K562 (cell line): ENCODE results near the gene AK5. TPM values are rescaled to one million over a fixed set of nuclear protein-coding genes. Genes with fewer than 3 reads are reported as not detected.

Experiments used
- ATAC-seq: fragments of 200-7000 bp; cut with Tn5 transposase; 3 replicates; pipeline ENCODE4 v1.9.1; 2020; ENCODE audit warnings: moderate library complexity
- BruUV-seq: library from RNA; stranded (reverse); fragments of 400-500 nt; replicated peaks from 2 replicates; lab custom pipeline; 2021; lab: Mats Ljungman, UMichigan
- CTCF ChIA-PET: fragments of 300-600 bp; formaldehyde crosslinking; extraction: SDS; loops from one replicate; lab custom pipeline; 2021; ENCODE audit warnings: low intra/inter-chr PET ratio; lab: Yijun Ruan, JAX
- POLR2A ChIA-PET: fragments of 300-600, 350-650 bp; sonication (Branson Sonifier 250); formaldehyde crosslinking; extraction: SDS; loops from one replicate; lab custom pipeline; 2021; ENCODE audit warnings: antibody characterized with exemption, inconsistent platforms; lab: Yijun Ruan, JAX
- DNase-seq, 4 experiments: peaks; one replicate each; pipeline versions ENCODE4 v3.0.0 to v3.0.0-alpha.2; 2011 to 2018; ENCODE audit warnings: low spot score in 3 of 4, mixed read lengths in 3 of 4; ENCODE audit errors: extremely low read depth in 1 of 4
- FAIRE-seq: peaks from 2 replicates; lab custom pipeline; 2011; peaks lifted over from hg19 to GRCh38; lab: Jason Lieb, UNC
- H2AFZ ChIP-seq: 2 replicates; pipeline ENCODE4 v1.6.0; 2011; ENCODE audit warnings: low read depth, low read length, control low read depth, inconsistent platforms
- H3K27ac ChIP-seq: fragments of 200-600 bp; 3 replicates; pipeline ENCODE4 v1.8.0; 2011; ENCODE audit warnings: low read depth, mild to moderate bottlenecking, control low read depth, inconsistent platforms, low read length, moderate library complexity, mixed read lengths; ENCODE audit errors: extremely low read depth
- H3K27me3 ChIP-seq, 2 experiments: fragments of 300-600 bp in 1 of 2; 2 replicates in 1 of 2; 3 replicates in 1 of 2; pipeline versions ENCODE4 v1.6.0 to v1.8.0; 2011; ENCODE audit warnings: inconsistent platforms in 2 of 2, low read length in 2 of 2, mild to moderate bottlenecking in 1 of 2, mixed read lengths in 1 of 2, moderate library complexity in 1 of 2; ENCODE audit not compliant: control insufficient read depth in 2 of 2, insufficient read depth in 2 of 2
- H3K36me3 ChIP-seq: fragments of 300-600 bp; 3 replicates; pipeline ENCODE4 v1.8.0; 2011; ENCODE audit warnings: mild to moderate bottlenecking, low read length, inconsistent platforms; ENCODE audit not compliant: control insufficient read depth, insufficient read depth
- H3K4me1 ChIP-seq, 2 experiments: fragments of 200-600 bp in 1 of 2; replicated peaks in 1 of 2; 2 replicates in 1 of 2; 3 replicates in 1 of 2; pipeline versions ENCODE4 v1.5.1 to v1.8.0; 2011; ENCODE audit warnings: inconsistent platforms in 2 of 2, low read length in 2 of 2, mild to moderate bottlenecking in 1 of 2, mixed read lengths in 1 of 2, moderate library complexity in 1 of 2; ENCODE audit not compliant: control insufficient read depth in 2 of 2, insufficient read depth in 2 of 2
- H3K4me2 ChIP-seq: 2 replicates; pipeline ENCODE4 v1.6.1; 2011; ENCODE audit warnings: low read length, control low read depth, inconsistent platforms, mixed read lengths; ENCODE audit not compliant: insufficient read depth
- H3K4me3 ChIP-seq: fragments of 200-600 bp; sonication (generic), shearing (Covaris generic); 2 replicates; pipeline ENCODE4 v1.5.1; 2016; ENCODE audit warnings: control low read depth, inconsistent platforms
- H3K79me2 ChIP-seq: fragments of 200-600 bp; 3 replicates; pipeline ENCODE4 v1.8.0; 2011; ENCODE audit warnings: low read length, inconsistent platforms; ENCODE audit not compliant: control insufficient read depth, insufficient read depth
- H3K9ac ChIP-seq, 2 experiments: 2 replicates each; pipeline versions ENCODE4 v1.6.0 to v1.6.1; 2011; ENCODE audit warnings: low read depth in 2 of 2, low read length in 2 of 2, control low read depth in 1 of 2, inconsistent platforms in 1 of 2, mild to moderate bottlenecking in 1 of 2, mixed read lengths in 1 of 2; ENCODE audit not compliant: insufficient read depth in 1 of 2
- H3K9me1 ChIP-seq: one replicate; pipeline ENCODE4 v1.6.0; 2011; ENCODE audit warnings: inconsistent platforms, mild to moderate bottlenecking, low read length, moderate library complexity; ENCODE audit not compliant: control insufficient read depth, insufficient read depth
- H3K9me3 ChIP-seq: replicated peaks from 2 replicates; pipeline ENCODE4 v1.5.1; 2011; ENCODE audit warnings: low read depth, low read length, inconsistent platforms; ENCODE audit not compliant: control insufficient read depth, insufficient read depth
- H4K20me1 ChIP-seq: replicated peaks from 2 replicates; pipeline ENCODE4 v1.6.1; 2011; ENCODE audit warnings: low read length, inconsistent platforms, mixed read lengths; ENCODE audit not compliant: control insufficient read depth, insufficient read depth
- ARID1B ChIP-seq: fragments of 450-650 bp; IDR thresholded peaks from 2 replicates; pipeline ENCODE4 v1.6.1; 2016; ENCODE audit warnings: antibody characterized with exemption, mild to moderate bottlenecking, inconsistent platforms
- ARNT ChIP-seq, 2 experiments: fragments of 450-650 bp; IDR thresholded peaks; 2 replicates each; pipeline ENCODE4 v1.6.1; 2016; ENCODE audit warnings: mild to moderate bottlenecking in 1 of 2
- HNRNPLL ChIP-seq: fragments of 200-400 bp; formaldehyde crosslinking; IDR thresholded peaks from 2 replicates; pipeline ENCODE4 v1.6.1; 2017; ENCODE audit warnings: low read length, low read depth, mild to moderate bottlenecking; ENCODE audit not compliant: poor library complexity, severe bottlenecking
- ID3 ChIP-seq, 2 experiments: fragments of 250-450 bp in 1 of 2; fragments of 450-650 bp in 1 of 2; sonication (Bioruptor Pico) in 1 of 2; IDR thresholded peaks; 2 replicates each; pipeline versions ENCODE4 v1.6.1 to v1.8.0; 2016 to 2021; ENCODE audit warnings: mild to moderate bottlenecking in 2 of 2, moderate library complexity in 2 of 2, missing compliant biosample characterization in 1 of 2, missing genetic modification characterization in 1 of 2
- MBD1 ChIP-seq: fragments of 250-450 bp; sonication (Bioruptor Pico); IDR thresholded peaks from 2 replicates; pipeline ENCODE4 v1.8.0; 2022; ENCODE audit warnings: inconsistent platforms
- MITF ChIP-seq: IDR thresholded peaks from 2 replicates; pipeline ENCODE4 v1.6.1; 2014; ENCODE audit warnings: antibody characterized with exemption
- MLX ChIP-seq, 2 experiments: fragments of 450-650 bp in 1 of 2; sonication (generic) in 1 of 2; formaldehyde crosslinking; conservative IDR thresholded peaks; 2 replicates each; pipeline versions ENCODE4 v1.4.0 to v1.8.1; 2020 to 2022; ENCODE audit warnings: mild to moderate bottlenecking in 1 of 2, missing genetic modification reagents in 1 of 2
- RB1 ChIP-seq: fragments of 450-650 bp; IDR thresholded peaks from 2 replicates; pipeline ENCODE4 v1.6.1; 2017; ENCODE audit warnings: low read depth, mild to moderate bottlenecking
- SIN3A ChIP-seq, 2 experiments: fragments of 150-350 bp in 1 of 2; IDR thresholded peaks; 2 replicates each; pipeline ENCODE4 v1.6.1; 2011 to 2016; ENCODE audit warnings: borderline replicate concordance in 2 of 2, low read depth in 2 of 2, low read length in 2 of 2, mild to moderate bottlenecking in 2 of 2, moderate library complexity in 2 of 2; ENCODE audit not compliant: control insufficient read depth in 1 of 2
- STAT5B ChIP-seq: fragments of 250-450 bp; sonication (Bioruptor Pico); IDR thresholded peaks from 2 replicates; pipeline ENCODE4 v1.8.0; 2021; ENCODE audit warnings: mild to moderate bottlenecking, inconsistent platforms
- WGBS: fragments of 100-300 bp; shearing (Covaris generic); methylation state at CpG from one replicate; pipeline ENCODE4 v1.1.6; 2016; ENCODE audit warnings: low coverage, mixed read lengths; ENCODE audit not compliant: insufficient coverage; ENCODE audit errors: missing lambda C conversion rate; 5-methylcytosine and 5-hydroxymethylcytosine counted together
- in situ Hi-C: fragments of 300-500 bp; cut with MboI; formaldehyde crosslinking; loops from 4 replicates; pipeline ENCODE4 v1.15.0; 2018; ENCODE audit warnings: inconsistent platforms, mixed read lengths
- intact Hi-C: fragments of 100-400 bp; cut with micrococcal nuclease; formaldehyde crosslinking; loops from 2 replicates; pipeline ENCODE4 v1.14.2; 2022
- polyA plus RNA-seq, 8 experiments: library from polyadenylated mRNA; depleted of rRNA in 4 of 8; stranded (reverse) in 5 of 8; unstranded in 3 of 8; fragments of >200 nt; fragmentation: Nextera tagmentation in 2 of 8; fragmentation: Illumina TruSeq in 1 of 8; extraction: Ambion mirVana in 2 of 8; extraction: Trizol in 1 of 8; gene quantifications; 2 replicates each; pipeline versions ENCODE4 v1.2.1 to v1.2.3, GENCODE V29; 2011 to 2014; ENCODE audit warnings: inconsistent platforms in 1 of 8, missing spikeins in 1 of 8
- total RNA-seq, 7 experiments: library from RNA; depleted of rRNA in 6 of 7; stranded (reverse); fragments of >200 nt in 6 of 7; fragmentation: Illumina TruSeq in 2 of 7; extraction: Trizol in 2 of 7; gene quantifications; 2 replicates each; pipeline versions ENCODE4 v1.2.1 to v1.2.3, GENCODE V29; 2011 to 2021; ENCODE audit warnings: low replicate concordance in 1 of 7

AK5 gene
- total and polyA plus RNA-seq, 9 of the 15 experiments (the other 6 are each of a cell fraction or from before 2014, with no cell fraction given) = 0.06 TPM; not detected in 8

GRCh38 chr1:77544845-77545244 is 263.0 kb downstream of the AK5 start:
- H3K4me1 ChIP-seq = no peaks in the 10 kb centered on the region
- H3K9me3 ChIP-seq = no peaks in the 10 kb centered on the region
- ChIA-PET POLR2A (interaction anchor here (0.6 to 0.9 kb wide), 3 partner anchors 11 to 142 kb away, joined by 3 to 4 read pairs (median 4); no protein-coding TSS in a partner anchor), CTCF (no interaction called here)
- no peak overlapping the region for H3K9ac ChIP-seq
- ATAC-seq (no peak), FAIRE-seq (no peak), DNase-seq (no peak)
- no peak overlapping the region for H3K4me3 ChIP-seq
- no peaks in the 10 kb centered on the region for H3K9me1 ChIP-seq
- H3K79me2 ChIP-seq = no peaks in the 10 kb centered on the region
- H3K36me3 ChIP-seq = no peaks in the 10 kb centered on the region
- H3K27me3 ChIP-seq = no peaks in the 10 kb centered on the region
- in situ Hi-C loops (no loop called here), intact Hi-C loops (no loop called here)
- H3K27ac ChIP-seq = no peak overlapping the region
- TF ChIP-seq RB1 (no peak), ARNT (IDR thresholded peaks at IDR 0.05) (no peak)
- H2AFZ ChIP-seq = peak overlapping the region; percentile 6; the same call in 1 of the 2 replicates
- WGBS = 62% methylated on average over 8 of the region's 8 CpGs
- no peak overlapping the region; the same call in 1 of the 2 replicates for H3K4me2 ChIP-seq
- no peaks in the 10 kb centered on the region for H4K20me1 ChIP-seq
- BruUV-seq = no TSS peak

GRCh38 chr1:77545970-77546369 is 264.2 kb downstream of the AK5 start:
- intact Hi-C loops = no loop called here
- Histone ChIP-seq H2AFZ (0 out of 2 replicates have a peak overlapping the region, but pooled peaks have one; percentile 43), H3K27ac (no peak overlapping the region), H3K9ac (no peak overlapping the region), H3K9me3 (no peaks in the 10 kb centered on the region), H3K4me1 (no peaks in the 10 kb centered on the region), H3K9me1 (no peaks in the 10 kb centered on the region), H3K27me3 (no peaks in the 10 kb centered on the region), H3K36me3 (no peaks in the 10 kb centered on the region), H3K79me2 (no peaks in the 10 kb centered on the region), H3K4me3 (no peak overlapping the region), H4K20me1 (no peaks in the 10 kb centered on the region), H3K4me2 (no peak overlapping the region)
- ChIA-PET POLR2A (interaction anchor here (0.9 kb wide), 1 partner anchor 10 kb away, joined by 4 read pairs; no protein-coding TSS in a partner anchor), CTCF (no interaction called here)
- no TSS peak for BruUV-seq
- no peak; the same call in 2 of the 3 replicates for ATAC-seq
- FAIRE-seq = no peak
- in situ Hi-C loops = no loop called here
- no peak for DNase-seq
- 38% methylated on average over 5 of the region's 5 CpGs for WGBS
- TF ChIP-seq ARID1B (no peak), STAT5B (no peak), MLX (CRISPR knock-in tag; conservative IDR thresholded peaks at IDR 0.05) (no peak), MBD1 (no peak), SIN3A (IDR thresholded peaks at IDR 0.05; ENCODE audit: borderline replicate concordance in 2 of 2, control insufficient read depth in 1 of 2, low read depth in 2 of 2, low read length in 2 of 2) (no peak), ID3 (CRISPR knock-in tag; IDR thresholded peaks at IDR 0.05) (no peak), ID3 (tag; IDR thresholded peaks at IDR 0.05) (no peak), MITF (no peak), HNRNPLL (no peak)
